ENCODE measurements around the gene COQ10B.

DNA sequence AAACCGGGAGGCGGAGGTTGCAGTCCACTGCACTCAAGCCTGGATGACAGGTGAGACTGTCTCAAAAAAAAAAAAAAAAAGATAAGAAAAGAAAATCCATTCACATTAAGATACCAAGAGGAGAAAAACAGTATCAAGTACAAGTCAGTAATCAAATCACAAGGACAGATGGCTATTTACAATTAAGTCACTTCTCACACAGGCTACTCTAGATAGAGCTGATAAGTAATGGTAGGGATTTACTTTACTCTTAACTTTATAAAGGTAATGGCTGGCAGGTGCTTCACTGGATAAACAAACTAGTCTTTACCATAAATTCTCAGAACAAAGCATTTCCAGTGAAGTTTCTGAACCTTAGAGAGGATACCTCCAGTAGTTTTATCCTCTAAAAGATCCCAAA, 30.0 kb upstream of the COQ10B start:
- no peak for TF ChIP-seq ZC3H10 (CRISPR knock-in tag; IDR thresholded peaks at IDR 0.05)
- no peak for TF ChIP-seq ARNTL (CRISPR knock-in tag; IDR thresholded peaks at IDR 0.05; ENCODE audit: borderline replicate concordance, low read depth)
- TF ChIP-seq ZNF70 (CRISPR knock-in tag; IDR thresholded peaks at IDR 0.05), result no peak
- no peak for TF ChIP-seq ZNF565 (CRISPR knock-in tag; conservative IDR thresholded peaks at IDR 0.05; ENCODE audit: low read depth)
- TF ChIP-seq, protein P1, sequence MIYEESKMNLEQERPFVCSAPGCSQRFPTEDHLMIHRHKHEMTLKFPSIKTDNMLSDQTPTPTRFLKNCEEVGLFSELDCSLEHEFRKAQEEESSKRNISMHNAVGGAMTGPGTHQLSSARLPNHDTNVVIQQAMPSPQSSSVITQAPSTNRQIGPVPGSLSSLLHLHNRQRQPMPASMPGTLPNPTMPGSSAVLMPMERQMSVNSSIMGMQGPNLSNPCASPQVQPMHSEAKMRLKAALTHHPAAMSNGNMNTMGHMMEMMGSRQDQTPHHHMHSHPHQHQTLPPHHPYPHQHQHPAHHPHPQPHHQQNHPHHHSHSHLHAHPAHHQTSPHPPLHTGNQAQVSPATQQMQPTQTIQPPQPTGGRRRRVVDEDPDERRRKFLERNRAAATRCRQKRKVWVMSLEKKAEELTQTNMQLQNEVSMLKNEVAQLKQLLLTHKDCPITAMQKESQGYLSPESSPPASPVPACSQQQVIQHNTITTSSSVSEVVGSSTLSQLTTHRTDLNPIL (CRISPR knock-in tag; IDR thresholded peaks at IDR 0.05; ENCODE audit: low read depth), result no peak
